Lower lobe of right lung (tissue), 2 donors: ENCODE measurements around the gene DCP1B. TPM values are rescaled to one million over a fixed set of nuclear protein-coding genes. Genes with fewer than 3 reads are reported as not detected.

Experiments
- ATAC-seq, 2 donors: fragments of 200-7000 bp; cut with Tn5 transposase; one replicate each; pipeline ENCODE4 v1.9.1; 2020 to 2022; ENCODE audit warnings: mild to moderate bottlenecking in 2 of 2, moderate library complexity in 2 of 2
- DNase-seq: peaks from one replicate; pipeline ENCODE4 v3.0.0-alpha.2; 2020
- H3K27ac ChIP-seq: fragments of 200-600 bp; one replicate; pipeline ENCODE4 v1.8.0; 2022
- H3K27me3 ChIP-seq: fragments of 200-600 bp; one replicate; pipeline ENCODE4 v1.8.0; 2022; ENCODE audit warnings: low read depth
- H3K36me3 ChIP-seq: fragments of 200-600 bp; one replicate; pipeline ENCODE4 v1.8.0; 2022; ENCODE audit warnings: mild to moderate bottlenecking
- H3K4me1 ChIP-seq: fragments of 200-600 bp; one replicate; pipeline ENCODE4 v1.8.0; 2022
- H3K4me3 ChIP-seq: fragments of 200-600 bp; one replicate; pipeline ENCODE4 v1.8.0; 2022; ENCODE audit warnings: mild to moderate bottlenecking
- H3K9me3 ChIP-seq: fragments of 200-600 bp; one replicate; pipeline ENCODE4 v1.8.0; 2022
- CTCF ChIP-seq: fragments of 200-600 bp; IDR thresholded peaks from one replicate; pipeline ENCODE4 v1.8.0; 2022; ENCODE audit warnings: antibody characterized with exemption, mild to moderate bottlenecking
- intact Hi-C: fragments of 100-400 bp; cut with DNase I; formaldehyde crosslinking; loops from one replicate; pipeline ENCODE4 v1.11.0; 2022
- total RNA-seq: library from RNA; stranded (reverse); fragmentation: NEBNext Ultra II Directional; extraction: Animal tissue kit (Norgen Biotek cat#: 25700); gene quantifications from one replicate; pipeline ENCODE4 v1.2.1, GENCODE V29; 2021
- donor health status: DM: no; HTN: yes; CAD: no; lungs with severe emphysema.

Gene DCP1B
- total RNA-seq, 1 donor from 2014 or later, result 12.4 TPM

- intact Hi-C loops, result loop anchor here (10.0 kb wide), 1 partner anchor 139 kb away; no protein-coding TSS in a partner anchor
- Histone ChIP-seq H3K4me3 (no peak overlapping the region), H3K27ac (no peak overlapping the region), H3K4me1 (no peaks in the 10 kb centered on the region), H3K9me3 (no peaks in the 10 kb centered on the region), H3K27me3 (peaks cover 9% of the 10 kb centered on the region), H3K36me3 (peaks cover 13% of the 10 kb centered on the region)
- ATAC-seq (no peak), DNase-seq (no peak)
- TF ChIP-seq CTCF, result no peak
Observed at GRCh38 chr12:1934068-1934467, 70.2 kb downstream of the DCP1B start.

- no peaks in the 10 kb centered on the region for H3K9me3 ChIP-seq
- ATAC-seq (no peak), DNase-seq (no peak)
- TF ChIP-seq CTCF, result no peak
- peaks cover 9% of the 10 kb centered on the region for H3K27me3 ChIP-seq
- no peaks in the 10 kb centered on the region for H3K4me1 ChIP-seq
- H3K27ac ChIP-seq, result no peak overlapping the region
- peaks cover 7% of the 10 kb centered on the region for H3K36me3 ChIP-seq
- intact Hi-C loops, result loop anchor here (10.0 kb wide), 1 partner anchor 139 kb away; no protein-coding TSS in a partner anchor
- no peak overlapping the region for H3K4me3 ChIP-seq
Observed at GRCh38 chr12:1933342-1934051, 70.8 kb downstream of the DCP1B start.

GRCh38 chr12:1932264-1932777 is 71.9 kb downstream of the DCP1B start:
- no peak overlapping the region for H3K27ac ChIP-seq
- peak; percentile 50 for DNase-seq

GRCh38 chr12:1931642-1932041 is 72.6 kb downstream of the DCP1B start:
- no peak for DNase-seq
- H3K9me3 ChIP-seq, result no peaks in the 10 kb centered on the region
- no peak for ATAC-seq
- TF ChIP-seq CTCF, result no peak
- peaks cover 9% of the 10 kb centered on the region for H3K27me3 ChIP-seq
- H3K36me3 ChIP-seq, result no peaks in the 10 kb centered on the region
- intact Hi-C loops, result loop anchor here (10.0 kb wide), 1 partner anchor 137 kb away; no protein-coding TSS in a partner anchor
- no peak overlapping the region for H3K27ac ChIP-seq
- no peak overlapping the region for H3K4me3 ChIP-seq
- no peaks in the 10 kb centered on the region for H3K4me1 ChIP-seq

More at GRCh38 chr12:1932264-1932777, 71.9 kb downstream of the DCP1B start:
- no peaks in the 10 kb centered on the region for H3K4me1 ChIP-seq
- H3K9me3 ChIP-seq, result no peaks in the 10 kb centered on the region
- H3K27me3 ChIP-seq, result peaks cover 9% of the 10 kb centered on the region
- H3K36me3 ChIP-seq, result no peaks in the 10 kb centered on the region
- ATAC-seq, result no peak
- H3K4me3 ChIP-seq, result no peak overlapping the region
- TF ChIP-seq CTCF, result no peak
- intact Hi-C loops, result loop anchor here (10.0 kb wide), 1 partner anchor 138 kb away; no protein-coding TSS in a partner anchor

GRCh38 chr12:1930803-1931597 is 73.3 kb downstream of the DCP1B start:
- no peaks in the 10 kb centered on the region for H3K4me1 ChIP-seq
- H3K36me3 ChIP-seq, result no peaks in the 10 kb centered on the region
- no peak for TF ChIP-seq CTCF
- no peak overlapping the region for H3K4me3 ChIP-seq
- DNase-seq, result no peak
- no peak overlapping the region for H3K27ac ChIP-seq
- intact Hi-C loops, result loop anchor here (10.0 kb wide), 1 partner anchor 136 kb away; no protein-coding TSS in a partner anchor
- ATAC-seq, result no peak
- no peaks in the 10 kb centered on the region for H3K9me3 ChIP-seq
- H3K27me3 ChIP-seq, result peaks cover 13% of the 10 kb centered on the region
